ENCODE results near the gene COL5A1.

COL5A1 gene

DNA sequence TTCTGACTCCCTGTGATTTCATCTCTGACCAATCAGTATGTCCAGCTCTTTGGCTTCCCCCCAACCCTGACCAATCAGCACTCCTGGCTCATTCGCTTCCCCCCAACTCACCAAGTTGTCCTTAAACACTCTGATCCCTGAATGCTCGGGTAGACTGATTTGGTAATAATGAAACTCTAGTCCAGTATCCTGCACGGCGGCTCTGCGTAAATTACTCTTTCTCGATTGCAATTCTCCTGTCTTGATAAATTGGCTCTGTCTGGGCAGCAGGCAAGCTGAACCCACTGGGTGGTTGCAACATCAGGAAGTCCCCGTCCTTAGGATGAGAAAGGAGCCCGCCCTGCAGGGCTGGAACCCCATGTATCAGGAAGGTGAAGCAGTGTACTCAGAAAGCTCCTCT is 249.4 kb downstream of the COL5A1 start:
- Histone ChIP-seq H2AFZ (ENCODE audit: low read length, unreplicated experiment) (no peak overlapping the region), H3K27ac (ENCODE audit: low read depth, low read length) (no peak overlapping the region), H3K27me3 (ENCODE audit: insufficient read depth, low read length) (peaks cover 12% of the 10 kb centered on the region; the same call in 1 of the 2 replicates)

DNA sequence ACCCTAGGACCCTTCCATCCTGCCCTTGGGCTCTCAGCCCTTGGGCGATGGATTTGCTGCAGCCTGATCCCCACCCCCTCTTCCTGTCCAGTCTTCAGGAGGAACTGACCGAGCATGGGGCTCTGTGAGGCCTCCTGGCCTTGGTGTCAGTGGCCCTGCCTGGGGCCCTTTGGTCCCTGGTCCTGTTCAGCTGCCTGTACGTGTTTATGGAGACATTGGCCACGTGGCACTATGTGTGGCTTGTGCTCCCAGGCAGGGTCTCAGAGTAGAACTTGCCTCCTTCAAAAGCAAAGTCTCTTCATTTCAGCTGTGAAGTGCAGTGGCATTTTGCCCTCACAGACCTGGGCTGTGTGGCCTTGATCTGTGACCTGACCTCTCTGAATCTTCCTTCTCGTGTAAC is 250.1 kb downstream of the COL5A1 start:
- Histone ChIP-seq H3K4me3 (ENCODE audit: low read depth, low read length) (no peak overlapping the region), H3K79me2 (ENCODE audit: control insufficient read depth, insufficient read depth, low read length, unreplicated experiment) (no peaks in the 10 kb centered on the region), H2AFZ (ENCODE audit: low read length, unreplicated experiment) (no peak overlapping the region)

More for the DNA sequence above, 249.4 kb downstream of the COL5A1 start:
- Histone ChIP-seq H3K79me2 (ENCODE audit: control insufficient read depth, insufficient read depth, low read length, unreplicated experiment) (no peaks in the 10 kb centered on the region), H3K4me3 (ENCODE audit: low read depth, low read length) (no peak overlapping the region), H3K4me1 (ENCODE audit: control insufficient read depth, insufficient read depth, low read length, unreplicated experiment) (peaks cover 12% of the 10 kb centered on the region), H3K36me3 (ENCODE audit: insufficient read depth, low read length) (no peaks in the 10 kb centered on the region)

DNA sequence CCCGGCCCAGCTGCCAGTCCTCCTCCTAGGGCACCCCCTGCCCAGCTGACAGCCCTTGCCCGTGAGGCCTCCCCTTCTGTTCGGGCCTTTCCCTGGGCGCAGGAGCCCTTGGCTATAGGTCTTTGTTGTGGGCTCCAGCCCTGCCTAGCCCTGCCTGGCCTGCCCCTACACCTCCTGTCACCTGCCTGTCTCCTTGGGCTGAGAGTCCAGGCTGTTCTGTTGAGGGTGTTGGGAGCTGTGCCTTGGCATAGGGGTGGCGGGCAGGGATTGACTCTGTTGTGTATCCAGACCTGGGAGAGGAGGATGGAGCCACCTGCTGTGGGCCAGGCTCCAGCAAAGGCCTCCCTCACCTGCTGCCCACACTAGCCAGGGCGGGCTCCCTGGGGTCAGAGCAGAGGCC is 250.6 kb downstream of the COL5A1 start:
- H3K27me3 ChIP-seq (ENCODE audit: insufficient read depth, low read length): peaks cover 7% of the 10 kb centered on the region
- no peaks in the 10 kb centered on the region for H3K36me3 ChIP-seq (ENCODE audit: insufficient read depth, low read length)
- no peak overlapping the region for H3K27ac ChIP-seq (ENCODE audit: low read depth, low read length)
- H3K4me3 ChIP-seq (ENCODE audit: low read depth, low read length): no peak overlapping the region
- H3K79me2 ChIP-seq (ENCODE audit: control insufficient read depth, insufficient read depth, low read length, unreplicated experiment): no peaks in the 10 kb centered on the region
- no peak overlapping the region for H2AFZ ChIP-seq (ENCODE audit: low read length, unreplicated experiment)
- H3K4me1 ChIP-seq (ENCODE audit: control insufficient read depth, insufficient read depth, low read length, unreplicated experiment): peaks cover 22% of the 10 kb centered on the region

More for the DNA sequence above, 250.1 kb downstream of the COL5A1 start:
- Histone ChIP-seq H3K36me3 (ENCODE audit: insufficient read depth, low read length) (no peaks in the 10 kb centered on the region), H3K27ac (ENCODE audit: low read depth, low read length) (no peak overlapping the region), H3K4me1 (ENCODE audit: control insufficient read depth, insufficient read depth, low read length, unreplicated experiment) (peaks cover 18% of the 10 kb centered on the region), H3K27me3 (ENCODE audit: insufficient read depth, low read length) (peaks cover 11% of the 10 kb centered on the region; the same call in 1 of the 2 replicates)

DNA sequence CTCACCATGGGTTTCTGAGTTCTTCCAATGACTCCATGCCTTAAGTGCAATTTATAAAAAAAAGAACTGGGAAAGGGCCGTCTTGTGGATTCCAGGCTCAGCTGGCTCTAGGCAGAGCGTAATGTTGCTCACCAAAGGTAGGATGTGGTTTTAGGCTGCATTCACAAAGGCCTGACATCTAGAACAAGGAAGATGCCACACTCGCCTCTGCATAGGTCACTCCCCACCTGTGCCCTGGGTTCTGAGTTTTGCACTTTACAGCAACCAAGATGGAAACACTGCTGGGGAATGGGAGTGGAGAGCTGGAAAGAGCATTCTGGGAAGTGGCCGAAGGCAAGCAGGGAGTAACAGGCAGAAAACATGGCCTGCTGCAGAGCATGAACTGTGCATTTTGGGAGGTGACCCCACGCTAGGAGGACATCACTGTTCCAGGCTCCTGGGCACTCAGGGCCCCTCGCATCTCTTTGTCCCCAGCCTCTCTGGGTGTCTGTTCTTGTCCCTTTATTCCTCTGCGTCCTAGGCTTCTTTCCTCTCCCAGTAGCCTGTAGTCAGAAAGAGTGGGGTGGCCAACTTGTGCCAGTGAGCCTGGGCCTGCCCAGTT is 251.3 kb downstream of the COL5A1 start:
- no peak overlapping the region for H2AFZ ChIP-seq (ENCODE audit: low read length, unreplicated experiment)
- peaks cover 8% of the 10 kb centered on the region; the same call in 1 of the 2 replicates for H3K27me3 ChIP-seq (ENCODE audit: insufficient read depth, low read length)
- H3K4me3 ChIP-seq (ENCODE audit: low read depth, low read length): no peak overlapping the region
- H3K4me1 ChIP-seq (ENCODE audit: control insufficient read depth, insufficient read depth, low read length, unreplicated experiment): peaks cover 22% of the 10 kb centered on the region
- no peak overlapping the region for H3K27ac ChIP-seq (ENCODE audit: low read depth, low read length)
- H3K36me3 ChIP-seq (ENCODE audit: insufficient read depth, low read length): no peaks in the 10 kb centered on the region
- no peaks in the 10 kb centered on the region for H3K79me2 ChIP-seq (ENCODE audit: control insufficient read depth, insufficient read depth, low read length, unreplicated experiment)

Measured in ACC112 (cell line).